ENCODE measurements around the gene ZBTB7A. TPM values are rescaled to one million over a fixed set of nuclear protein-coding genes. Genes with fewer than 3 reads are reported as not detected.
A peak's percentile ranks its signal among the peaks of the same experiment; 100 is the strongest.

The ZBTB7A gene
- total RNA-seq, 1 experiment from 2014 or later, result 27.9 TPM

GRCh38 chr19:4086411-4086867 lies 19.7 kb upstream of the ZBTB7A start (continued):
- TF ChIP-seq TEAD4 (CRISPR knock-in tag; IDR thresholded peaks at IDR 0.05) (no peak), SMAD4 (CRISPR knock-in tag; IDR thresholded peaks at IDR 0.05) (no peak)

GRCh38 chr19:4084547-4084877 lies 17.8 kb upstream of the ZBTB7A start:
- Mint-ChIP-seq H3K27me3 (ENCODE audit: low read depth) (no peaks in the 10 kb centered on the region), H3K27ac (no peak overlapping the region), H3K4me3 (no peak overlapping the region), H3K4me1 (peaks cover 3% of the 10 kb centered on the region), H3K9me3 (no peaks in the 10 kb centered on the region), H3K36me3 (no peaks in the 10 kb centered on the region)
- DNase-seq (ENCODE audit: low spot score), result no peak
- no peak for ATAC-seq
- CTCF ChIA-PET, result interaction anchor here (0.5 kb wide), 1 partner anchor 119 kb away, joined by 3 read pairs; no protein-coding TSS in a partner anchor
- TF ChIP-seq MLX (CRISPR knock-in tag; IDR thresholded peaks at IDR 0.05), result no peak
- POLR2A ChIA-PET, result no interaction called here

DNA sequence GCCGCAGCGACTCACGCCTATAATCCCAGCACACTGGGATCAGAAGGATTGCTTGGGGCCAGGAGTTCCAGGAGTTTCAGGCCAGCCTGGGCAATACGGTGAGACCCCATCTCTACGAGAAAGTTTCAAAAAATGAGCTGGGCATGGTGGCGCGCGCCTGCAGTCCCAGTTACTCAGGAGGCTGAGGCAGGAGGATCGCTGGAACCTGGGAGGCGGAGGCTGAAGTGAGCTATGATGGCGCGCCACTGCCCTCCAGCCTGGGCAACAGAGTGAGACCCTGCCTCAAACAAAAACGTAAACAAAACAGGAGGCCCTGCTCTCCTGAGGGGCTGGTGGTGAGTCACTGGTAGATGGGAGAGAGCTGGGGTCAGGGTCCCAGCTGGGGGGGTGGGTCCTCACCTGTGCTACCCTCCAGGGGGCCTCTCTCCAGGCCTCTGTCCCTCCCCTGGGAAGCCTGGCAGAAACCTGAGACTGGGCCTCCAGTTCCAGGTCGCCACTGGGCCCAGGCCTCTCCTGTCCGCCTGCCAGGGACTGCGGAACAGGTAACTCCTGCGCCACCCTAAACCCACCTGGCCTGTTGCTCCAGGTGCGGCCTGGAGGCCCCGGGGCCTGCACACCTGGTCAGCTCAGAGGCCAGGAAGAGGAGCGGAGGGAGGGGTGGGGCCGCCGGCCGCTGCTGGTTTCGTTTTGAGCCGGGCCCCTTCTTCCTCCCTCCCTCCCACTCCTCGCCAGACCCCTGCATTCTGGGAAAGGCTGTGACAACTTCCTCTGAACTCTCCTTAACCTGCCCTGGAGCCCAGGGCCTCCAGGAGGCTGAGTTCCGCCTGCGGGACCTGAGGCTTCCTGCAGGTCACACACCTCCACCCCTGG lies 17.2 kb upstream of the ZBTB7A start:
- H3K36me3 Mint-ChIP-seq, result no peaks in the 10 kb centered on the region
- no peak overlapping the region for H3K4me3 Mint-ChIP-seq
- ChIA-PET CTCF (interaction anchor here (0.5 kb wide), 2 partner anchors 120 to 1068 kb away, joined by 3 read pairs; no protein-coding TSS in a partner anchor), POLR2A (no interaction called here)
- DNase-seq (ENCODE audit: low spot score), result no peak
- H3K4me1 Mint-ChIP-seq, result peaks cover 3% of the 10 kb centered on the region
- no peak for TF ChIP-seq MLX (CRISPR knock-in tag; IDR thresholded peaks at IDR 0.05)
- peak; percentile 97 for TF ChIP-seq ZNF121 (CRISPR knock-in tag; IDR thresholded peaks at IDR 0.05)
- H3K27ac Mint-ChIP-seq, result no peak overlapping the region
- no peak for ATAC-seq
- H3K9me3 Mint-ChIP-seq, result no peaks in the 10 kb centered on the region
- no peaks in the 10 kb centered on the region for H3K27me3 Mint-ChIP-seq (ENCODE audit: low read depth)

DNA sequence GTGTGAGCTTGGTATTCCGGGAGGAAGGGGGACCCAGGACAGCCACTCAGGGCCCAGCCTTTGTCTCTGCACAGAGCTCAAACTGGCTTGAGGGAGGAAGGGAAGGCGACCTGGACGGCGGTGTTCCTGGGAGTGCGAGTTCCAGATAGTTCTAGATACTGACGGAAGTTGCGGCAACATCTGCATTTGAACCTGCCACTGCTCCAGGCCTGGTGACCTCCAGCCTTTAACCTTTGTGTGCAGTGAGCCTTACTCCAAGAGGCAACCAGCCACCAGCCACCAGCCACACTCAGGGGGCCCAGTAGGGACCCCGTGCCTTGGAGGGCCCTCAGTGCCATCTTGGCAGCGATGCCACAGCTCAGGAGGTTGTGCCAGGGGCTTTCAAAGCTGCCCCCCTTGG lies 15.5 kb upstream of the ZBTB7A start:
- CTCF ChIA-PET, result interaction anchor here (0.6 to 1.3 kb wide), 5 partner anchors 58 to 153 kb away, joined by 3 to 7 read pairs (median 4); no protein-coding TSS in a partner anchor
- no peak overlapping the region for H3K4me3 Mint-ChIP-seq

More for the DNA sequence above, 15.5 kb upstream of the ZBTB7A start:
- Mint-ChIP-seq H3K27me3 (ENCODE audit: low read depth) (no peaks in the 10 kb centered on the region), H3K4me1 (peaks cover 18% of the 10 kb centered on the region), H3K9me3 (no peaks in the 10 kb centered on the region), H3K27ac (no peak overlapping the region; the same call in 1 of the 2 replicates), H3K36me3 (no peaks in the 10 kb centered on the region)
- POLR2A ChIA-PET, result no interaction called here
- ATAC-seq, result peak; percentile 10; the same call in 1 of the 2 replicates
- DNase-seq (ENCODE audit: low spot score), result no peak
- TF ChIP-seq ZBTB43 (CRISPR knock-in tag; IDR thresholded peaks at IDR 0.05) (no peak), ZNF416 (CRISPR knock-in tag; IDR thresholded peaks at IDR 0.05) (no peak), TEAD1 (CRISPR knock-in tag; IDR thresholded peaks at IDR 0.05) (no peak), FOXP1 (CRISPR knock-in tag; IDR thresholded peaks at IDR 0.05; ENCODE audit: borderline replicate concordance) (no peak)
- TF ChIP-seq, protein P1, sequence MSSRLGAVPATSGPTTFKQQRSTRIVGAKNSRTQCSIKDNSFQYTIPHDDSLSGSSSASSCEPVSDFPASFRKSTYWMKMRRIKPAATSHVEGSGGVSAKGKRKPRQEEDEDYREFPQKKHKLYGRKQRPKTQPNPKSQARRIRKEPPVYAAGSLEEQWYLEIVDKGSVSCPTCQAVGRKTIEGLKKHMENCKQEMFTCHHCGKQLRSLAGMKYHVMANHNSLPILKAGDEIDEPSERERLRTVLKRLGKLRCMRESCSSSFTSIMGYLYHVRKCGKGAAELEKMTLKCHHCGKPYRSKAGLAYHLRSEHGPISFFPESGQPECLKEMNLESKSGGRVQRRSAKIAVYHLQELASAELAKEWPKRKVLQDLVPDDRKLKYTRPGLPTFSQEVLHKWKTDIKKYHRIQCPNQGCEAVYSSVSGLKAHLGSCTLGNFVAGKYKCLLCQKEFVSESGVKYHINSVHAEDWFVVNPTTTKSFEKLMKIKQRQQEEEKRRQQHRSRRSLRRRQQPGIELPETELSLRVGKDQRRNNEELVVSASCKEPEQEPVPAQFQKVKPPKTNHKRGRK (CRISPR knock-in tag; IDR thresholded peaks at IDR 0.05; ENCODE audit: borderline replicate concordance), result no peak
- TF ChIP-seq, protein P2, sequence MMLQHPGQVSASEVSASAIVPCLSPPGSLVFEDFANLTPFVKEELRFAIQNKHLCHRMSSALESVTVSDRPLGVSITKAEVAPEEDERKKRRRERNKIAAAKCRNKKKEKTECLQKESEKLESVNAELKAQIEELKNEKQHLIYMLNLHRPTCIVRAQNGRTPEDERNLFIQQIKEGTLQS (CRISPR knock-in tag; conservative IDR thresholded peaks at IDR 0.05), result no peak
